Bone marrow (tissue), 2 donors: ENCODE results near the gene RCSD1.
"Not testable (repeated sequence)": the region's sequence is repeated elsewhere in the genome, so short reads cannot be mapped to it uniquely, and the experiment has no call there.

Source experiments
- DNase-seq, 2 donors: peaks; one replicate each; lab custom pipeline; 2025; lab: John Stamatoyannopoulos, UW

The RCSD1 gene

GRCh38 chr1:167742392-167743057 is 112.5 kb downstream of the RCSD1 start:
- not testable (repeated sequence) for DNase-seq

- DNase-seq = no peak
Observed at GRCh38 chr1:167744901-167745300, 114.9 kb downstream of the RCSD1 start.

- DNase-seq = no peak
Observed at GRCh38 chr1:167746013-167746672, 116.1 kb downstream of the RCSD1 start.

- no peak for DNase-seq
Observed at GRCh38 chr1:167746988-167747655, 117.1 kb downstream of the RCSD1 start.

- no peak for DNase-seq
Observed at GRCh38 chr1:167747988-167748387, 118.0 kb downstream of the RCSD1 start.

- no peak for DNase-seq
Observed at GRCh38 chr1:167748906-167749305, 118.9 kb downstream of the RCSD1 start.

GRCh38 chr1:167749741-167750140 is 119.7 kb downstream of the RCSD1 start:
- no peak for DNase-seq

- no peak for DNase-seq
Observed at GRCh38 chr1:167750641-167751040, 120.6 kb downstream of the RCSD1 start.

GRCh38 chr1:167751676-167752075 is 121.6 kb downstream of the RCSD1 start:
- no peak for DNase-seq

DNA sequence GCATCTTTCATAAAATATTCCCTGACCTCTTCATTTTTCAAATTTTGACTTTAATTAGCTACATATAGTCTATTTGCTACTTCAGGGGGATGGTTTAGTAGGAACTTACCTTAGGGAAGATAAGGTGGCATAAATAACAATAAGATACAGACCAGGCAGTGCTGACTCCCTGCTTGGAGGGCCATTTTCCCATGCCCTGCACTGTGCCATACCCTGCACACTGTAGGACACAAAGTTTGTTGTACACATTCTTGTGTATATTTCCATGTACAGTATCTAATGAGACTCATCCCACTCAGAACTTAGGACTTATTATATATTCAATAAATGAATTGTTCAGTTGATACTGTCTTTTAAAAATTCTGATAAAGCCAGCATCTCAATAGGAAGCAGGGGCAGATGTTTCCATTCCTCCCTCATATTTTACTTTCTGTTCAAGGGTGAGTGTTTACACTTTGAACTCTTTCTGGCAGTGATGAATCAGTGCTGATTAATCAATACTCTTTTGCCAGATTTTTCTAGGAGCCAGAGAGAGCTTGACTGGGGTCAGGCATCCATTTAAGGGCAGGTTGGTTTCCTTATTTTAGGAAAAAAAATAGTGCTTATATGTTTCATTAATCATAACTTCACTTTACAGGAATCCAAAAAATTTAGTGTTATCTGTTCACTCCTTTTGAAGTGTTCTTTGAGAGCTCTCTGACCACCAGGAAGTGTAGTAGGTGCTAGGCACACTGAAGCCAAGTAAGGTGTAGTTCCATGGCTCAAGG is 122.4 kb downstream of the RCSD1 start:
- DNase-seq = no peak

DNA sequence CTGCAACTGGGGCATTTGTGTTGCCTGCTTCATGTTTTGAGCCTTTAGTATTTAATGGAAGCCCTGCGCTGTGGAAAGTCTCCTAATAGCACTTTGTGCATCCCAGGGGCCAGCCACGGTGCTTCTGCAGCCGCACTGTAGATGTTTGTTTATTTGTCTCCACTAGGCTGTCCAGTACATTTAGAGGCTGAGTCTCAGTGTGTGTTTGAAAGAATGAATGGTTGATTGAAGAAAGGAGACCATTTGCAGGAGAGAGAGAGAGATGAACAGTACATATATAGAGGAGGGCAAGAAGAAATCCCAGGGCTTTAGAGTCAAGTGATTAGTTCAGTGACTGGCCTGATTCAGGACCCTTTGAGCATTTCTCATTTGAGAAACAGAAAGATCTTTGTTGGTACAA is 125.6 kb downstream of the RCSD1 start:
- no peak for DNase-seq
